PC-3 (cell line): ENCODE data around the gene RAB8A. TPM values are rescaled to one million over a fixed set of nuclear protein-coding genes. Genes with fewer than 3 reads are reported as not detected.

ENCODE experiments used
- ATAC-seq: fragments of 200-7000 bp; cut with Tn5 transposase; 2 replicates; pipeline ENCODE4 v1.9.1; 2020; ENCODE audit warnings: mild to moderate bottlenecking, moderate library complexity
- BruUV-seq: library from RNA; stranded (reverse); fragments of 400-500 nt; replicated peaks from 2 replicates; lab custom pipeline; 2021; lab: Mats Ljungman, UMichigan
- CTCF ChIA-PET: fragments of 300-600 bp; sonication (Branson Sonifier 250); formaldehyde crosslinking; loops from one replicate; lab custom pipeline; 2022; ENCODE audit warnings: antibody characterized with exemption; lab: Charles Lee
- POLR2A ChIA-PET: fragments of 300-600 bp; sonication (Branson Sonifier 250); formaldehyde crosslinking; loops from one replicate; lab custom pipeline; 2022; ENCODE audit warnings: antibody characterized with exemption; ENCODE audit not compliant: unreplicated experiment; lab: Charles Lee
- DNase-seq: peaks from one replicate; pipeline ENCODE4 v3.0.0-alpha.2; 2015
- H2AFZ ChIP-seq: fragments of 300-600 bp; sonication (generic); 2 replicates; pipeline ENCODE4 v1.6.0; 2016; ENCODE audit warnings: antibody characterized with exemption, low read length
- H3F3A ChIP-seq: fragments of 300-600 bp; sonication (generic); one replicate; pipeline ENCODE4 v1.6.0; 2017; ENCODE audit warnings: antibody characterized with exemption, low read length, control low read depth, mild to moderate bottlenecking; ENCODE audit not compliant: unreplicated experiment
- H3K27ac ChIP-seq: fragments of 300-600 bp; sonication (generic); 2 replicates; pipeline ENCODE4 v1.5.1; 2016; ENCODE audit warnings: mild to moderate bottlenecking, low read length
- H3K27me3 ChIP-seq: fragments of 300-600 bp; sonication (generic); 2 replicates; pipeline ENCODE4 v1.6.1; 2016; ENCODE audit warnings: low read length, mixed read lengths
- H3K36me3 ChIP-seq: fragments of 300-600 bp; sonication (generic); 2 replicates; pipeline ENCODE4 v1.6.1; 2016; ENCODE audit warnings: low read depth, mixed run types, low read length, mixed read lengths
- H3K4me1 ChIP-seq: fragments of 300-600 bp; sonication (generic); 2 replicates; pipeline ENCODE4 v1.5.1; 2016; ENCODE audit warnings: low read length; ENCODE audit not compliant: insufficient read depth
- H3K4me2 ChIP-seq: fragments of 300-600 bp; sonication (generic); 2 replicates; pipeline ENCODE4 v1.6.0; 2016; ENCODE audit warnings: low read length
- H3K4me3 ChIP-seq: fragments of 300-600 bp; sonication (generic); 2 replicates; pipeline ENCODE4 v1.5.1; 2016; ENCODE audit warnings: mild to moderate bottlenecking, low read length, mixed read lengths
- H3K79me2 ChIP-seq: fragments of 300-600 bp; sonication (generic); 2 replicates; pipeline ENCODE4 v1.6.1; 2017; ENCODE audit warnings: low read length, mixed read lengths
- H3K9ac ChIP-seq: fragments of 300-600 bp; sonication (generic); 2 replicates; pipeline ENCODE4 v1.6.0; 2016; ENCODE audit warnings: mild to moderate bottlenecking, low read length
- H3K9me2 ChIP-seq: fragments of 300-600 bp; sonication (generic); replicated peaks from 2 replicates; pipeline ENCODE4 v1.6.1; 2016; ENCODE audit warnings: mixed run types, low read length, mixed read lengths
- H3K9me3 ChIP-seq: fragments of 300-600 bp; sonication (generic); 2 replicates; pipeline ENCODE4 v1.6.1; 2016; ENCODE audit warnings: low read length, mixed read lengths
- H4K20me1 ChIP-seq: fragments of 300-600 bp; sonication (generic); 2 replicates; pipeline ENCODE4 v1.6.1; 2016; ENCODE audit warnings: low read length, mixed read lengths
- CTCF ChIP-seq: fragments of 300-600 bp; sonication (generic); conservative IDR thresholded peaks from 2 replicates; pipeline ENCODE4 v1.5.1; 2017; ENCODE audit warnings: antibody characterized with exemption, low read depth, mild to moderate bottlenecking, low read length
- EZH2 ChIP-seq: fragments of 300-600 bp; sonication (generic); IDR thresholded peaks from one replicate; pipeline ENCODE4 v1.6.1; 2017; ENCODE audit warnings: antibody characterized with exemption, mild to moderate bottlenecking, low read length; ENCODE audit not compliant: unreplicated experiment
- EZH2phosphoT487 ChIP-seq: fragments of 300-600 bp; sonication (generic); IDR thresholded peaks from 2 replicates; pipeline ENCODE4 v1.6.1; 2018; ENCODE audit warnings: mild to moderate bottlenecking, antibody characterized with exemption, low read length, borderline replicate concordance
- intact Hi-C: fragments of 100-400 bp; cut with micrococcal nuclease; formaldehyde crosslinking; loops from 2 replicates; pipeline ENCODE4 v1.9.0; 2023
- total RNA-seq: library from RNA; depleted of rRNA; stranded (reverse); fragments of >200 nt; gene quantifications from 2 replicates; pipeline ENCODE4 v1.2.3, GENCODE V29; 2014

Gene RAB8A
- total RNA-seq, 1 experiment from 2014 or later = 94.5 TPM

DNA sequence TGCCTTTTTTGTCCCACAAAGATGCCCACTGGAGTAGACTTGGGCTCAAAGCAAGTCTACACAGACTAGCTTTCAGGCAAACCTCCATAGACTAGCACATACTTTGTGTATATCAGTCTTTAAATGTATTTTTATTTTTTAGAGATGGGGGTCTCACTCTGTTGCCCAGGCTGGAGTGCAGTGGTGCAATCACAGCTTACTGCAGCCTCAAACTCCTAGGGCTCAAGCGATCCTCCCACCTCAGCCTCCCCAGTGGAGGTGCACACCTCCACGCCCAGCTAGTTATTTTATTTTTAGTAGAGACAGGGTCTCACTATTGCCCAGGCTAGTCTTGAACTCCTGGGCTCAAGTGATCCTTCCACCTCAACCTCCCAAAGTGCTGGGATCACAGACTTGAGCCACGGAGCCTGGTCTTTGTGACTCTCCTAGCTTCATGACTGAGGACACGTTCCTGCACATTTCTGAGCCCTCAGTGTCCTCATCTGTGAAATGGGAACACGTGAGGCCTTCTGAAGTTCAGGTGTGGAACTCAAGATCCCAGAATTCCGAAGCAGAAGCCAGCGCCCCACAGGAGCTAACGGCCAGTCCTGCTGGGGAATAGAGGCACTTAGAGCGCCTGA lies 40.5 kb upstream of the RAB8A start:
- peaks cover 4% of the 10 kb centered on the region for H3F3A ChIP-seq
- no peak for DNase-seq
- peak overlapping the region; percentile 98 for H3K27ac ChIP-seq
- ATAC-seq = no peak
- peak overlapping the region; percentile 50 for H3K4me3 ChIP-seq
- peaks cover 87% of the 10 kb centered on the region for H3K79me2 ChIP-seq
- CTCF ChIA-PET = interaction anchor here (0.6 to 1.3 kb wide), 4 partner anchors 8 to 1037 kb away, joined by 3 to 17 read pairs (median 8); no protein-coding TSS in a partner anchor
- peaks cover 7% of the 10 kb centered on the region; the same call in 1 of the 2 replicates for H4K20me1 ChIP-seq
- no peak overlapping the region for H2AFZ ChIP-seq
- H3K4me2 ChIP-seq = peak overlapping the region; percentile 78
- intact Hi-C loops = no loop called here
- peak overlapping the region; percentile 71 for H3K9ac ChIP-seq
- no peak for TF ChIP-seq EZH2
- H3K9me3 ChIP-seq = no peaks in the 10 kb centered on the region
- H3K4me1 ChIP-seq = peaks cover 34% of the 10 kb centered on the region
- no TSS peak for BruUV-seq
- no peaks in the 10 kb centered on the region for H3K27me3 ChIP-seq
- peaks cover 43% of the 10 kb centered on the region for H3K36me3 ChIP-seq
- POLR2A ChIA-PET = interaction anchor here (1.3 kb wide), 2 partner anchors 8 to 114 kb away, joined by 6 to 9 read pairs; partner anchors contain the start of gene FAM32A
- no peaks in the 10 kb centered on the region for H3K9me2 ChIP-seq

- ChIA-PET POLR2A (no interaction called here), CTCF (no interaction called here)
- no peaks in the 10 kb centered on the region for H3K9me3 ChIP-seq
- peaks cover 7% of the 10 kb centered on the region for H3F3A ChIP-seq
- intact Hi-C loops = no loop called here
- H3K4me3 ChIP-seq = no peak overlapping the region
- BruUV-seq = no TSS peak
- no peak overlapping the region for H2AFZ ChIP-seq
- no peak for TF ChIP-seq EZH2
- TF ChIP-seq EZH2phosphoT487 = no peak
- TF ChIP-seq CTCF = no peak
- H3K4me1 ChIP-seq = peaks cover 41% of the 10 kb centered on the region
- no peaks in the 10 kb centered on the region for H3K27me3 ChIP-seq
- DNase-seq = no peak
- peaks cover 46% of the 10 kb centered on the region for H3K36me3 ChIP-seq
- ATAC-seq = no peak
- H3K9me2 ChIP-seq = no peaks in the 10 kb centered on the region
- no peak overlapping the region for H3K9ac ChIP-seq
- peaks cover 69% of the 10 kb centered on the region for H3K79me2 ChIP-seq
- H3K27ac ChIP-seq = no peak overlapping the region
- H4K20me1 ChIP-seq = peaks cover 5% of the 10 kb centered on the region; the same call in 1 of the 2 replicates
- no peak overlapping the region for H3K4me2 ChIP-seq
These were observed 38.2 kb upstream of the RAB8A start for GRCh38 chr19:16073481-16073880.

DNA sequence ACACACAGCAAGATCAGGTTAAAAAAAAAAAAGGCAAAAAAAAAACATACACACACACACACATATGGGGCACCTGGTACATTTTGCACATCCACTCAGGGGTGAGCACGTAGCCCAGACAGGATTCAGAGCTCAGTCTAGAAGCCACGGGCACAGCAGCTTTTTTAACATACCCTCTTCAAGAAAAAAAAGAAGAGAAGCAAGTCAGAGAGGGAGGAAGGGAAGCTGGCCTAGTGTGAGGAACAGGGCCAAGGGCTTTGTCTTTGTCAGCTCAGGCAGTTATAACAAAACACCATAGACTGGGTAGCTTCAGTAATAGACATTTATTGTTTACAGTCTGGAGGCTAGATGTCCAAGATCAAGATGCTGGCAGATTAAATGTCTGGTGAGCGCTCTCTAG lies 37.7 kb upstream of the RAB8A start:
- ChIA-PET CTCF (no interaction called here), POLR2A (no interaction called here)
- no peaks in the 10 kb centered on the region for H3K27me3 ChIP-seq
- peaks cover 44% of the 10 kb centered on the region for H3K36me3 ChIP-seq
- H3F3A ChIP-seq = peaks cover 9% of the 10 kb centered on the region
- H3K4me3 ChIP-seq = no peak overlapping the region
- no peak overlapping the region for H3K27ac ChIP-seq
- no peak for DNase-seq
- H4K20me1 ChIP-seq = no peaks in the 10 kb centered on the region
- TF ChIP-seq EZH2phosphoT487 (no peak), CTCF (no peak), EZH2 (no peak)
- no peak overlapping the region for H3K9ac ChIP-seq
- no peak overlapping the region for H2AFZ ChIP-seq
- no peak for ATAC-seq
- no peak overlapping the region for H3K4me2 ChIP-seq
- peaks cover 64% of the 10 kb centered on the region for H3K79me2 ChIP-seq
- no peaks in the 10 kb centered on the region for H3K9me2 ChIP-seq
- H3K9me3 ChIP-seq = no peaks in the 10 kb centered on the region
- peaks cover 44% of the 10 kb centered on the region for H3K4me1 ChIP-seq
- intact Hi-C loops = no loop called here
- no TSS peak for BruUV-seq
